ENCODE data around the gene ARRB2. TPM values are rescaled to one million over a fixed set of nuclear protein-coding genes. Genes with fewer than 3 reads are reported as not detected.

ARRB2 gene
- total RNA-seq, 1 donor from 2014 or later: 33.3 TPM

DNA sequence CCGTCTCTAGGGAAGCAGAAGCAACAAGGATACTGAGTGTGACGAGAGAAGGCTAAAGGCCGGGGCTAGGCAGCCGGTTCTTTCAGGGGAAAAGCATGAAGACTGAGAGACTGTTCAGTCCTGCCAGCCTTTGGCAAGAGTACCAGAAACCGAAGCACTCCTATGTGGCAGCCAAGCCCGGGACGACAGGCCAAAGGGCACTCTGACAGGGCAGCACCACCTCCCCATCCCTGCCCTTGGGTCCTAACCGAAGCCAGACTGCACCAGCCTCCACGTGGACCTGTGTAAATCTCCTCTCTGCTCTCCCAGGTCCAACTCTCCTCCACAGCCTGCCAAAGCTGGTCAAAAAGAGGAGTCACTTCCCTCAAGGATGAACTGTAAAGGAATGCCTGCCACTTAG is 45.4 kb upstream of the ARRB2 start:
- Histone ChIP-seq H3K9me3 (ENCODE audit: low read depth) (no peaks in the 10 kb centered on the region), H2AFZ (replicated peaks) (no peak overlapping the region), H3K79me2 (ENCODE audit: low read depth) (no peaks in the 10 kb centered on the region), H3K4me2 (no peak overlapping the region), H4K20me1 (ENCODE audit: low read depth) (no peaks in the 10 kb centered on the region), H3K4me3 (no peak overlapping the region), H3K27ac (no peak overlapping the region), H3K9ac (no peak overlapping the region), H3K4me1 (no peaks in the 10 kb centered on the region), H3K36me3 (no peaks in the 10 kb centered on the region), H3K27me3 (no peaks in the 10 kb centered on the region), H3F3A (ENCODE audit: low read depth) (peaks cover 18% of the 10 kb centered on the region)
- Mint-ChIP-seq H3K4me1 (no peaks in the 10 kb centered on the region), H3K4me3 (no peak overlapping the region), H3K9me3 (no peaks in the 10 kb centered on the region), H3K27ac (no peak overlapping the region), H3K36me3 (peaks cover 3% of the 10 kb centered on the region), H3K27me3 (ENCODE audit: insufficient read depth, low read depth) (no peaks in the 10 kb centered on the region)
- TF ChIP-seq, protein P1, sequence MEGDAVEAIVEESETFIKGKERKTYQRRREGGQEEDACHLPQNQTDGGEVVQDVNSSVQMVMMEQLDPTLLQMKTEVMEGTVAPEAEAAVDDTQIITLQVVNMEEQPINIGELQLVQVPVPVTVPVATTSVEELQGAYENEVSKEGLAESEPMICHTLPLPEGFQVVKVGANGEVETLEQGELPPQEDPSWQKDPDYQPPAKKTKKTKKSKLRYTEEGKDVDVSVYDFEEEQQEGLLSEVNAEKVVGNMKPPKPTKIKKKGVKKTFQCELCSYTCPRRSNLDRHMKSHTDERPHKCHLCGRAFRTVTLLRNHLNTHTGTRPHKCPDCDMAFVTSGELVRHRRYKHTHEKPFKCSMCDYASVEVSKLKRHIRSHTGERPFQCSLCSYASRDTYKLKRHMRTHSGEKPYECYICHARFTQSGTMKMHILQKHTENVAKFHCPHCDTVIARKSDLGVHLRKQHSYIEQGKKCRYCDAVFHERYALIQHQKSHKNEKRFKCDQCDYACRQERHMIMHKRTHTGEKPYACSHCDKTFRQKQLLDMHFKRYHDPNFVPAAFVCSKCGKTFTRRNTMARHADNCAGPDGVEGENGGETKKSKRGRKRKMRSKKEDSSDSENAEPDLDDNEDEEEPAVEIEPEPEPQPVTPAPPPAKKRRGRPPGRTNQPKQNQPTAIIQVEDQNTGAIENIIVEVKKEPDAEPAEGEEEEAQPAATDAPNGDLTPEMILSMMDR (IDR thresholded peaks at IDR 0.05): no peak
- TF ChIP-seq EZH2phosphoT487 (IDR thresholded peaks at IDR 0.05) (no peak), EZH2 (IDR thresholded peaks at IDR 0.05) (no peak)
- no peak for DNase-seq (ENCODE audit: low spot score)

DNA sequence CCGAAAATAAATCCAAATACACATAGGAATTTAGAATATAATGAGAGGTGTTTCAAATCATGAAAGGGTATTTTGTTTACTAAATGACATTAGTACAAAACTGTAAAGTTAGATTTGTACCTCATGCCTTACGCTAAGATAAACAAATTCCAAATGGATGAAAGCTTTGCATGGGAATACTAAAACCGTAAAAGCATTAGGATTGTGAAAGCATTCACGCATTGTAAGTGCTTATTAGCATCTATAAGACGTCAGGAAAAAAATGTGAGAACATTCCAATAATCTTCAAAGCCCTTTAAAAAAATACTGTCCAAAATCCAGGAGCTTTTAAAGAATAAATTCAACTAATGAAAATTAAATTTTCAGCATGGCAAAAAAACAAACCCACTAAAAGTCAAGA is 44.1 kb upstream of the ARRB2 start:
- H3K36me3 ChIP-seq: no peaks in the 10 kb centered on the region
- Mint-ChIP-seq H3K4me1 (no peaks in the 10 kb centered on the region), H3K27ac (no peak overlapping the region), H3K27me3 (ENCODE audit: insufficient read depth, low read depth) (no peaks in the 10 kb centered on the region), H3K9me3 (no peaks in the 10 kb centered on the region), H3K36me3 (peaks cover 12% of the 10 kb centered on the region), H3K4me3 (no peak overlapping the region)
- H3K4me2 ChIP-seq: no peak overlapping the region
- no peak overlapping the region for H3K27ac ChIP-seq
- H2AFZ ChIP-seq (replicated peaks): no peak overlapping the region
- no peaks in the 10 kb centered on the region for H3K27me3 ChIP-seq
- H3K9ac ChIP-seq: no peak overlapping the region
- DNase-seq (ENCODE audit: low spot score): no peak
- no peaks in the 10 kb centered on the region for H4K20me1 ChIP-seq (ENCODE audit: low read depth)
- no peak for TF ChIP-seq EZH2 (IDR thresholded peaks at IDR 0.05)
- TF ChIP-seq EZH2phosphoT487 (IDR thresholded peaks at IDR 0.05): no peak
- TF ChIP-seq, protein P1 (IDR thresholded peaks at IDR 0.05): no peak
- no peaks in the 10 kb centered on the region for H3K4me1 ChIP-seq
- H3K79me2 ChIP-seq (ENCODE audit: low read depth): no peaks in the 10 kb centered on the region
- no peak overlapping the region for H3K4me3 ChIP-seq
- H3F3A ChIP-seq (ENCODE audit: low read depth): peaks cover 18% of the 10 kb centered on the region
- H3K9me3 ChIP-seq (ENCODE audit: low read depth): no peaks in the 10 kb centered on the region

DNA sequence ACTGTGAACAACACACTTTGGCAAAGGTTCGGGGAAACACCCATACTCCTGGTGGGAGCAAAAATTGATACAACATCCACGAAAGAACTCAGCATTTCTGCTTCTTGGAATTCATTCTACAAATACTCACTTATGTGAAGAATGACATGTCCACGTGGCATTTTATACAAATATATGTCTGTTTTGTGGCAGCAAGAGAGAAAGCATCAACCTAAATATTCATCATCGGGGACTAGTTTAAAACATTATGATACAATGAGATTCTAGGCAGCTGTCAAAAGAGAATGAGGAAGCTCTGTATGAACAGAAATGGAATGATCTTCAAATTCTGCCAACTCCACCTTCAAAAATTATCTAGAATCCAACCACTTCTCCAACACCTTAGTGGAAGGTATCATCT is 43.3 kb upstream of the ARRB2 start:
- Mint-ChIP-seq H3K9me3 (no peaks in the 10 kb centered on the region), H3K36me3 (peaks cover 16% of the 10 kb centered on the region), H3K4me3 (no peak overlapping the region), H3K27me3 (ENCODE audit: insufficient read depth, low read depth) (no peaks in the 10 kb centered on the region), H3K27ac (no peak overlapping the region), H3K4me1 (no peaks in the 10 kb centered on the region)
- Histone ChIP-seq H3F3A (ENCODE audit: low read depth) (peaks cover 18% of the 10 kb centered on the region), H4K20me1 (ENCODE audit: low read depth) (no peaks in the 10 kb centered on the region), H3K27me3 (no peaks in the 10 kb centered on the region), H3K9ac (no peak overlapping the region), H3K4me2 (no peak overlapping the region), H3K27ac (no peak overlapping the region), H3K9me3 (ENCODE audit: low read depth) (no peaks in the 10 kb centered on the region), H3K4me3 (no peak overlapping the region), H3K79me2 (ENCODE audit: low read depth) (no peaks in the 10 kb centered on the region), H3K4me1 (no peaks in the 10 kb centered on the region), H3K36me3 (no peaks in the 10 kb centered on the region), H2AFZ (replicated peaks) (no peak overlapping the region)
- no peak for TF ChIP-seq EZH2 (IDR thresholded peaks at IDR 0.05)
- TF ChIP-seq, protein P1 (IDR thresholded peaks at IDR 0.05): no peak
- no peak for DNase-seq (ENCODE audit: low spot score)

All from neural progenitor cell (in vitro differentiated cells).